GM10847 (cell line): ENCODE measurements around the gene CLEC19A.

ENCODE experiments used
- POLR2A ChIP-seq: IDR thresholded peaks from 2 replicates; pipeline ENCODE4 v1.6.1; 2011; ENCODE audit not compliant: insufficient read length; ENCODE audit errors: extremely low read depth

The CLEC19A gene

DNA sequence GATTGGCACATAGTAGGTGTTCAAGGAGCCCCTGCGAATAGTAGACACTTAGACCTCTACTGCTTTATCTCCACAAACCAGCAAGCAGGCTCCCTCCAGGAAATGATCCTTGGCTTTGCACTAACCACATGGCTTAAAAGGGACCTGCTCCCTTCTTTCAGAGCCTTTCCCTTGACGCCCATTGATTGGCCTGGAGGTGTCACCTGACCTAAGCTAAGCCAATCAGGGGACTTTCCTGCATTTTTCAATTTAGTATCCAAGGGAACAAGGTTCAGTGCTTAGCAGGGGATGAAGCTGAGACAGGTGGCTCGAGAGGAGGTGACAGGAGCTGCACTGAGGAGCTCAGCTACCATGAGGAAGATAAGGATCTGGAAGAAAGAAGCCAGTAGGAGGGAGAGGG lies 52.8 kb downstream of the CLEC19A start:
- no peak for TF ChIP-seq POLR2A

DNA sequence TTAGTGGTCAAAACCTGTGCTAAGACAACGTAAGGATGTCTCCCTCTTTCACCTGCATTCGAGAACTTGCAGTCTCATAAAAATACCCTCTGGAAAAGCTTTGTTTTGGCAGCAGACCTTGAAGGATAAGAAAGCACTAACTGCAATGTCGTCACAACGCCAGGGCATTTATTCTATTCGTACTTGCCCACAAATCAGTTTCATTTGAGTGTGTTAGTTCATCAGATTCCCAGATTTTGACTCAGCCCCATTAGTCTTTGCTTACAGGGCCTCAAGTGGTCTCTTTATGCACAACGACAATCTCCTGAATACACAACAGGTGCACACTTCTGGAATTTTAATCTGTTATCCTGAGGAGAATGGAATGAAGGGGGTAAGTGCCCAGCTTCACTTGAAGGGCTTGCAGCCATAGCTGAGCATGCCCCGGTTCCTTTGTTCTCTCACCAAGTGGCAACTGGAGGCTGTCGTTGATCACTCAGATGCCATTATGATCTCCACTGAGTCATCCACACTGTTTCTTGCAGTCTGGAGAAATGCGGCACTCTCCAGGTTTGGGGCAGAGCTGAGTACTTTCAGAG lies 58.8 kb downstream of the CLEC19A start:
- no peak for TF ChIP-seq POLR2A

- TF ChIP-seq POLR2A, result no peak
These were observed 59.4 kb downstream of the CLEC19A start for GRCh38 chr16:19344980-19345379.

DNA sequence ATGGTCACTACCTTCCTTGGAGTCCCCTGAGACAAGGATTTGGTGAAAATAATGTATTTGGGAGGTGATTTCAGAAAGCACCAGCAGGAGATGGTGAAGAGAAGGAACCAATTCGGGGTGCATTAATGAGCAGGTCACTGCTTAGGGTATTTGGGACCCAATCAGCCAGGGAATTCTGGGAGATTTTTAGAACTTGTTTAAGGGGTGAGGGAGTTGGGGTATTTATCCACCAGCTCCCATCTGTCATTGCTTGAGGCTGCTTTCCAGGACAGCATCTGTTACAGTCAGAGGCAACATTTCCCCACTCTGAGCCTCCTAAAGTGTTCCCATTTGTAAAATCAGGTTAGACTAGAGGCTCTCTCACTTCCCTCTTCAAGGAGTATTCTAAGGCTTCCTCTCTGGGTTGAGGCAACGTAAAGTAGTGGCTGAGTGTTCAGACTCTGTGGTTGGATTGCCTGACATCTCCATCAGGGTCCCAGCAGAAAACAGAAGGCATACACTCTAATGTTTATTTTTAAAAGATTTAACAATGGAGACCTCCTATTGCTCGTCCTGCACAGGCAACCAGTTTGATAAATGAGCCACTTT lies 60.9 kb downstream of the CLEC19A start:
- TF ChIP-seq POLR2A, result no peak

- TF ChIP-seq POLR2A, result no peak
These were observed 62.6 kb downstream of the CLEC19A start for GRCh38 chr16:19348125-19348524.

DNA sequence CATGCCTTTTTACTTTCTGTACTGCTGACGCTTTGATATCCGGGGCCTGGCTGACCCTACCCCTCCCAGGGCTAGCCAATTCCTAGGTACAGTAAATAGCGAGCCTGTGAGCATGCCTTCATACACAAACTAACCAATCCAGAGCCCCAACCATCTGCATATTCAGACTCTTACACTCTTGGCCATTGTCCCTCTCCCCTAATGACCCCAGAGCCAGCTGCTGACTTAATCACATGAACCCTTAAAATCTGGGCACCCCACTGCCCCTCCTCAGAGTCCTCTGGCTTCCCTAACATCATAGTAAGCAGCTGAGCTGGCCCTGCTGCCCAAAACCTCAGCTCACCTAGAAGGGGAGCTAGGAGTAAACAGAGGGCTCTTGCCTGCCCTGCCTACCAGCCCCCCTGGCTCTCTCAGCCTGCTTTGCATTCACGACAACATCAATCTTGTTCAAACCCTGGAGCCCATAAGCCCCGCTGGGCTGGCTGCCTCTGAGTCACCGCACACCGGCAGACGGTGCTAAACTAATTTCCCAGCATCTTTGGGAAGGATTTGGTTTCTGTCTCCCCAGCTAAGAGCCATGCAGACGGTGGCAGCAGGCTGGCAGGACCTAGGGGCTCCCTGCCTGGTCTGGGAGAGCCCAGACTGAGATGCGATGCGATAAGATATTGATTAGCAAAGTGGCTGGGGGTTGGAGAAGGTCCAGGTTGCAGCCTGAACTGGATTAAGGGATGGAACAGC lies 63.2 kb downstream of the CLEC19A start:
- no peak for TF ChIP-seq POLR2A

DNA sequence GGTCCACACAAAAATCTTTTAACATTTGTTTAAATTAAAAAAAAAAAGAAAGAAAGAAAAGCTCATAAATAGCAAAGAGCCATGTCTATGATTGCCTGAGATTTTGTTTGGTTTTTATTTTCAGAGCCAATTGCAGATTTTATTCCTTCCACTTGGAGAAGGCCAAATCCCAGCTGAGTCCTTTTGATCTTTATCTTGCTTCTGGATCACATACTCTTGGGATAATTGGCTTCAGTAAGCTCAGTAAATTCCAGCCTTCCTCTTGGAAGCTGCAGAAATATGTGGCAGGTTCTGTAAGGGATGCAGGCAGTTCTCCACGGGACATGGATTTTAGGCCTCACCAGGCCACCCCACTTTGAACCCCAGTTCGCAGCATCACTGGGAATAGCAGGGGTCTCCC lies 68.8 kb downstream of the CLEC19A start:
- TF ChIP-seq POLR2A, result no peak

DNA sequence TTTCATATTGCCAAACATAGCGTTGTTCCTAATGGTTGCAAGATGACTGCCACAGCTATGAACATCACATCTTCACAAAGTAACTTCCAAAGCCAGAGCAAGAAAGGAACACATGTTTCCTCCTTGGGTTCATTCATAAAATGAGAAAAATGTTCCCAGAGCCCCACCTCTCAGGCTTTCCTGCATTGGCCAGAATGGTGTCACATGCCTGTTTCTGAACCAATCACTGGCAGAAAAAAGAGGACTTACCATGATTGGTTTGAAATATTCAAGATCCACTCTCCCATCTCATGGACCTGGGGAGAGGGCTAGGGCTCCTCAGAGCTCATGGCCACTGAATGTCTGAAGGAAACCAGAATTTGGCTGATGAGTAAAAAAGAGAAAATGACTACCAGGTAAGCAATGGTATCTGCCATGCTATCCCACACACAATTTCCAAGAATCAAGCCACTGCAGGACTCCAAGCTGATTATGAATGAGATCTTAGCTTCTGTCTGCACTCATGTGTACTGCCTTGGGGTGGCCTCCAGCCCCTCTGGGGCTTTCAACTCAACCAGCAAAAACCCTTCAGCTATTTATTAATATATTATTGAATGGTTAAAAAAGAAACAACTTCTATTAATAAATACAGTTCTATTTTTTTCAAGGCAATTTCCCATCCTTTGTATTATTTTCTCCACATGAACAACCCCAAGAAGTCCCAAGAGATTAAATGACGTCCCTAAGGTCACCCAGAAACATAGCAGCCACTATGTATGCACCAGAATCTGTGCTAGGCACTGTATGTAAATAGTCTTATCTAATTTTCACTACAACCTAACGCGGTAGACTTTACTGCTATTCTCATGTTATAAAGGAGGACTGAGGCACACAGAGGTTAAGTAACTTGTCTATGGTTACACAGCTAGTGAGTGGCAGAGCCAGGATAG lies 70.8 kb downstream of the CLEC19A start:
- TF ChIP-seq POLR2A, result no peak

DNA sequence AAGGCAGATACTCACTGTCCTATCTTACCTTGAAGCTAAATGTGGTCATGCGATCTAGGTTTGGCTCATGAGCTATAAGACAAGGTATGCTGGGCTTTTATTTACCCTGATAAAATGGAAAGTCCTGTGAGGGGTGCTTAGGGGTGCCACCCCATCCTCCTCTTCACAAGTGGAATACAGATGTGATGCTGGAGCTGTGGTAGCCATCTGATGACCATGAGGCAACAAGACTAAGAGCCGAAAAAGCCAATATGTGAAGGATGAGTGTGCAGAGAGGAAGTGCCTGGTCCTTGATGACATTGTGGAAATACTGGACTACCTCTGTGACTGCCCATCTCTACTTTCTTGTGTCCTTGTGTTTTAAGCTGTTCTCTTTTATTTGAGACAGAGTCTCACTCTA lies 74.0 kb downstream of the CLEC19A start:
- TF ChIP-seq POLR2A, result no peak
